Type B pancreatic cell (in vitro differentiated cells): ENCODE measurements around the gene MREG. TPM values are rescaled to one million over a fixed set of nuclear protein-coding genes. Genes with fewer than 3 reads are reported as not detected.

Experiments
- DNase-seq: peaks from one replicate; pipeline ENCODE4 v3.0.0; 2021; ENCODE audit warnings: mixed read lengths; ENCODE audit not compliant: unreplicated experiment; ENCODE audit errors: extremely low spot score
- H3K27ac Mint-ChIP-seq: 2 replicates; pipeline ENCODE4 v1.8.0; 2021; ENCODE audit warnings: mild to moderate bottlenecking, mixed read lengths
- H3K27me3 Mint-ChIP-seq: 2 replicates; pipeline ENCODE4 v1.8.0; 2021; ENCODE audit warnings: mixed read lengths
- H3K36me3 Mint-ChIP-seq: 2 replicates; pipeline ENCODE4 v1.8.0; 2021; ENCODE audit warnings: mixed read lengths
- H3K4me1 Mint-ChIP-seq: one replicate; pipeline ENCODE4 v1.8.0; 2021; ENCODE audit warnings: mixed read lengths; ENCODE audit not compliant: unreplicated experiment
- H3K4me3 Mint-ChIP-seq: 2 replicates; pipeline ENCODE4 v1.8.0; 2021; ENCODE audit warnings: mild to moderate bottlenecking, mixed read lengths
- H3K9me3 Mint-ChIP-seq: 2 replicates; pipeline ENCODE4 v1.8.0; 2021; ENCODE audit warnings: mixed read lengths
- CTCF ChIP-seq: fragments of 200-600 bp; sonication (generic); conservative IDR thresholded peaks from 2 replicates; pipeline ENCODE4 v1.5.0; 2021; ENCODE audit warnings: antibody characterized with exemption, mild to moderate bottlenecking
- total RNA-seq: library from RNA; stranded (reverse); gene quantifications from 2 replicates; pipeline ENCODE4 v1.2.1, GENCODE V29; 2021; ENCODE audit warnings: low replicate concordance

Gene MREG
- total RNA-seq, 1 donor from 2014 or later = 15.7 TPM

GRCh38 chr2:215915441-215915840 lies 97.9 kb downstream of the MREG start:
- H3K9me3 Mint-ChIP-seq = no peaks in the 10 kb centered on the region
- H3K27ac Mint-ChIP-seq = no peak overlapping the region
- H3K27me3 Mint-ChIP-seq = no peaks in the 10 kb centered on the region
- no peak overlapping the region for H3K4me3 Mint-ChIP-seq
- H3K36me3 Mint-ChIP-seq = no peaks in the 10 kb centered on the region
- H3K4me1 Mint-ChIP-seq = peaks cover 26% of the 10 kb centered on the region
- DNase-seq = no peak
- no peak for TF ChIP-seq CTCF

GRCh38 chr2:215914777-215915165 lies 98.6 kb downstream of the MREG start:
- H3K4me3 Mint-ChIP-seq = no peak overlapping the region
- peaks cover 19% of the 10 kb centered on the region for H3K4me1 Mint-ChIP-seq
- no peak overlapping the region for H3K27ac Mint-ChIP-seq
- TF ChIP-seq CTCF = no peak
- no peaks in the 10 kb centered on the region for H3K36me3 Mint-ChIP-seq
- H3K9me3 Mint-ChIP-seq = no peaks in the 10 kb centered on the region
- H3K27me3 Mint-ChIP-seq = no peaks in the 10 kb centered on the region
- no peak for DNase-seq

GRCh38 chr2:215914054-215914776 lies 99.1 kb downstream of the MREG start:
- Mint-ChIP-seq H3K27me3 (no peaks in the 10 kb centered on the region), H3K9me3 (no peaks in the 10 kb centered on the region), H3K4me3 (no peak overlapping the region), H3K27ac (no peak overlapping the region), H3K36me3 (no peaks in the 10 kb centered on the region), H3K4me1 (peaks cover 14% of the 10 kb centered on the region)
- no peak for DNase-seq
- TF ChIP-seq CTCF = no peak

- Mint-ChIP-seq H3K27me3 (no peaks in the 10 kb centered on the region), H3K27ac (no peak overlapping the region), H3K9me3 (no peaks in the 10 kb centered on the region), H3K4me3 (no peak overlapping the region), H3K36me3 (no peaks in the 10 kb centered on the region), H3K4me1 (no peaks in the 10 kb centered on the region)
- DNase-seq = no peak
- peak; percentile 58 for TF ChIP-seq CTCF
These were observed 101.0 kb downstream of the MREG start for GRCh38 chr2:215912299-215912842.

- Mint-ChIP-seq H3K4me3 (no peak overlapping the region), H3K27me3 (no peaks in the 10 kb centered on the region), H3K9me3 (no peaks in the 10 kb centered on the region), H3K27ac (no peak overlapping the region), H3K36me3 (no peaks in the 10 kb centered on the region), H3K4me1 (no peaks in the 10 kb centered on the region)
- no peak for DNase-seq
- TF ChIP-seq CTCF = no peak
These were observed 101.9 kb downstream of the MREG start for GRCh38 chr2:215911301-215912085.
